Ovary (tissue), 9 donors: ENCODE results near the gene CALML5. TPM values are rescaled to one million over a fixed set of nuclear protein-coding genes. Genes with fewer than 3 reads are reported as not detected.

ENCODE experiments used
- DNase-seq, 5 donors: peaks; one replicate each; pipeline ENCODE4 v3.0.0-alpha.2; 2019 to 2020
- H3K27ac ChIP-seq, 2 donors: fragments of 200-600 bp; one replicate each; pipeline versions ENCODE4 v1.5.1 to v1.8.0; 2019 to 2022
- H3K27me3 ChIP-seq: fragments of 200-600 bp; one replicate; pipeline ENCODE4 v1.8.0; 2022
- H3K36me3 ChIP-seq: fragments of 200-600 bp; sonication (generic); one replicate; pipeline ENCODE4 v1.5.1; 2019
- H3K4me1 ChIP-seq: one replicate; pipeline ENCODE4 v1.8.1; 2013; ENCODE audit warnings: mild to moderate bottlenecking, moderate library complexity; ENCODE audit not compliant: insufficient read depth
- H3K4me3 ChIP-seq: fragments of 200-600 bp; sonication (generic); one replicate; pipeline ENCODE4 v1.5.1; 2017
- H3K9me3 ChIP-seq, 2 donors: fragments of 200-600 bp in 1 of 2; sonication (generic) in 1 of 2; one replicate each; pipeline versions ENCODE4 v1.5.1 to v1.8.1; 2013 to 2019; ENCODE audit warnings: mild to moderate bottlenecking in 1 of 2, moderate library complexity in 1 of 2
- CTCF ChIP-seq, 3 donors: fragments of 450-650 bp in 2 of 3; fragments of 200-600 bp in 1 of 3; IDR thresholded peaks; one replicate each; pipeline versions ENCODE4 v1.5.1 to v1.8.0; 2016 to 2022; ENCODE audit warnings: antibody characterized with exemption in 3 of 3, mild to moderate bottlenecking in 1 of 3
- EP300 ChIP-seq: sonication (generic); formaldehyde crosslinking; IDR thresholded peaks from one replicate; pipeline ENCODE4 v1.6.1; 2017; ENCODE audit warnings: antibody characterized with exemption
- POLR2A ChIP-seq: fragments of 450-650 bp; IDR thresholded peaks from one replicate; pipeline ENCODE4 v1.6.1; 2017; ENCODE audit warnings: antibody characterized with exemption, mild to moderate bottlenecking, moderate library complexity
- WGBS, 3 donors: extraction: QIAGEN DNeasy Blood & Tissue Kit in 1 of 3; methylation state at CpG; one replicate each; pipeline versions ENCODE4 v1.1.5 to v1.1.7; 2013 to 2017; 5-methylcytosine and 5-hydroxymethylcytosine counted together
- intact Hi-C, 4 donors: fragments of 100-400 bp; cut with DNase I; formaldehyde crosslinking; loops; one replicate each; pipeline versions ENCODE4 v1.11.0 to v1.15.1; 2022 to 2023
- polyA plus RNA-seq, 2 donors: library from polyadenylated mRNA; stranded (reverse); fragments of 200-250 nt in 1 of 2; fragments of 350-450 nt in 1 of 2; fragmentation: Illumina TruSeq in 1 of 2; extraction: RNeasy Lipid Tissue Mini Kit (QIAGEN cat#74804) in 1 of 2; gene quantifications; one replicate each; pipeline ENCODE4 v1.2.3, GENCODE V29; 2013 to 2014
- total RNA-seq, 7 donors: library from RNA; depleted of rRNA in 2 of 7; stranded (reverse); fragments of >200 nt in 2 of 7; fragmentation: NEBNext Ultra II Directional in 3 of 7; extraction: Animal tissue kit (Norgen Biotek cat#: 25700) in 3 of 7; gene quantifications; one replicate each; pipeline versions ENCODE4 v1.1.0 to v1.2.4, GENCODE V29; 2016 to 2023
- donor health status: DM: no; HTN: no; CAD: no; lungs with moderate emphysema.
- donor health status: DM: no; HTN: no; CAD: no.
- donor health status: Bipolar disorder and iron deficiency.
- donor health status: DM: yes; HTN: yes; CAD: no.
- donor health status: DM: no; HTN: no; CAD: no.
- donor health status: DM: yes; HTN: yes; CAD: no.

CALML5 gene
- total and polyA plus RNA-seq, 9 donors, result 1.7 TPM; not detected in 8

GRCh38 chr10:5522913-5523560 lies 23.7 kb upstream of the CALML5 start:
- no peaks in the 10 kb centered on the region for H3K9me3 ChIP-seq
- peak in 1 of 5 donors; percentile 9 for DNase-seq
- H3K4me1 ChIP-seq, result no peaks in the 10 kb centered on the region
- no peaks in the 10 kb centered on the region for H3K27me3 ChIP-seq
- H3K36me3 ChIP-seq, result no peaks in the 10 kb centered on the region
- intact Hi-C loops, result loop anchor here in 1 of 4 donors (1.0 kb wide), 1 partner anchor 36 kb away; no protein-coding TSS in a partner anchor
- no peak for TF ChIP-seq CTCF (IDR thresholded peaks at IDR 0.05)
- TF ChIP-seq POLR2A, result no peak
- no peak overlapping the region for H3K4me3 ChIP-seq
- H3K27ac ChIP-seq, result no peak overlapping the region
- 74 to 78% (median 76%) methylated on average over 7 of the region's 7 CpGs for WGBS, 3 donors

GRCh38 chr10:5519054-5519453 lies 19.7 kb upstream of the CALML5 start:
- TF ChIP-seq CTCF (IDR thresholded peaks at IDR 0.05) (no peak), EP300 (no peak), POLR2A (no peak)
- Histone ChIP-seq H3K4me3 (no peak overlapping the region), H3K9me3 (no peaks in the 10 kb centered on the region), H3K36me3 (no peaks in the 10 kb centered on the region), H3K27ac (no peak overlapping the region), H3K27me3 (no peaks in the 10 kb centered on the region), H3K4me1 (no peaks in the 10 kb centered on the region)
- intact Hi-C loops, result no loop called here
- WGBS, 3 donors, result 94 to 97% (median 96%) methylated on average over 3 of the region's 3 CpGs
- no peak for DNase-seq

GRCh38 chr10:5518143-5518542 lies 18.8 kb upstream of the CALML5 start:
- Histone ChIP-seq H3K27me3 (no peaks in the 10 kb centered on the region), H3K36me3 (no peaks in the 10 kb centered on the region), H3K9me3 (no peaks in the 10 kb centered on the region), H3K27ac (no peak overlapping the region), H3K4me3 (no peak overlapping the region), H3K4me1 (no peaks in the 10 kb centered on the region)
- TF ChIP-seq EP300, result no peak
- no peak for TF ChIP-seq CTCF (IDR thresholded peaks at IDR 0.05)
- TF ChIP-seq POLR2A, result no peak
- intact Hi-C loops, result no loop called here
- WGBS, 3 donors, result 40 to 61% (median 51%) methylated on average over 5 of the region's 5 CpGs
- no peak for DNase-seq

- H3K4me1 ChIP-seq, result no peaks in the 10 kb centered on the region
- intact Hi-C loops, result no loop called here
- no peak overlapping the region for H3K4me3 ChIP-seq
- no peaks in the 10 kb centered on the region for H3K9me3 ChIP-seq
- DNase-seq, result no peak
- WGBS, 3 donors, result 71 to 82% (median 72%) methylated on average over 5 of the region's 5 CpGs
- no peaks in the 10 kb centered on the region for H3K36me3 ChIP-seq
- no peak overlapping the region for H3K27ac ChIP-seq
- no peaks in the 10 kb centered on the region for H3K27me3 ChIP-seq
- TF ChIP-seq POLR2A (no peak), CTCF (IDR thresholded peaks at IDR 0.05) (no peak), EP300 (no peak)
Measured at GRCh38 chr10:5517546-5517945, 18.2 kb upstream of the CALML5 start.
